Activated CD8-positive, alpha-beta T cell treated with anti-CD3 and anti-CD28 coated beads for 36 hours (primary cell): Measurements from ENCODE around the gene TRERF1. TPM values are rescaled to one million over a fixed set of nuclear protein-coding genes. Genes with fewer than 3 reads are reported as not detected.
A peak's percentile ranks its signal among the peaks of the same experiment; 100 is the strongest.

ENCODE experiments used
- ATAC-seq: fragments of 200-7000 bp; cut with Tn5 transposase; one replicate; pipeline ENCODE4 v1.10.0; 2021; ENCODE audit warnings: mild to moderate bottlenecking, moderate library complexity
- CTCF ChIA-PET: fragments of 350-600 bp; sonication (Branson Sonifier 250); formaldehyde crosslinking; loops from one replicate; lab custom pipeline; 2021; ENCODE audit warnings: antibody characterized with exemption; lab: Charles Lee
- POLR2A ChIA-PET: fragments of 350-600 bp; sonication (Branson Sonifier 250); formaldehyde crosslinking; loops from one replicate; lab custom pipeline; 2021; ENCODE audit warnings: antibody characterized with exemption; lab: Charles Lee
- DNase-seq: peaks from one replicate; pipeline ENCODE4 v3.0.0-alpha.2; 2020
- H3K27ac Mint-ChIP-seq: one replicate; pipeline ENCODE4 v1.8.0; 2021; ENCODE audit warnings: mild to moderate bottlenecking, mixed read lengths
- H3K27me3 Mint-ChIP-seq: one replicate; pipeline ENCODE4 v1.8.0; 2021; ENCODE audit warnings: mixed read lengths
- H3K36me3 Mint-ChIP-seq: one replicate; pipeline ENCODE4 v1.8.0; 2021; ENCODE audit warnings: low read depth, mixed read lengths
- H3K4me1 Mint-ChIP-seq: one replicate; pipeline ENCODE4 v1.8.0; 2021; ENCODE audit warnings: low read depth, mixed read lengths
- H3K4me3 Mint-ChIP-seq: one replicate; pipeline ENCODE4 v1.8.0; 2021; ENCODE audit warnings: mild to moderate bottlenecking, moderate library complexity, mixed read lengths
- H3K9me3 Mint-ChIP-seq: one replicate; pipeline ENCODE4 v1.8.0; 2021; ENCODE audit warnings: mixed read lengths
- CTCF ChIP-seq: fragments of 200-600 bp; IDR thresholded peaks from one replicate; pipeline ENCODE4 v1.8.0; 2022; ENCODE audit warnings: antibody characterized with exemption, mild to moderate bottlenecking
- intact Hi-C: fragments of 100-400 bp; cut with micrococcal nuclease; formaldehyde crosslinking; loops from one replicate; pipeline ENCODE4 v1.10.0; 2022
- total RNA-seq, 2 experiments: library from RNA; stranded (reverse); gene quantifications; one replicate each; pipeline ENCODE4 v1.2.3, GENCODE V29; 2021

The TRERF1 gene
- total RNA-seq, 2 experiments from 2014 or later, result 6.5 to 6.9 TPM

GRCh38 chr6:42389736-42390135 lies 62.0 kb downstream of the TRERF1 start:
- CTCF ChIA-PET, result interaction anchor here (0.7 to 8.3 kb wide), 23 partner anchors 10 to 173 kb away, joined by 3 to 65 read pairs (median 7); no protein-coding TSS in a partner anchor

DNA sequence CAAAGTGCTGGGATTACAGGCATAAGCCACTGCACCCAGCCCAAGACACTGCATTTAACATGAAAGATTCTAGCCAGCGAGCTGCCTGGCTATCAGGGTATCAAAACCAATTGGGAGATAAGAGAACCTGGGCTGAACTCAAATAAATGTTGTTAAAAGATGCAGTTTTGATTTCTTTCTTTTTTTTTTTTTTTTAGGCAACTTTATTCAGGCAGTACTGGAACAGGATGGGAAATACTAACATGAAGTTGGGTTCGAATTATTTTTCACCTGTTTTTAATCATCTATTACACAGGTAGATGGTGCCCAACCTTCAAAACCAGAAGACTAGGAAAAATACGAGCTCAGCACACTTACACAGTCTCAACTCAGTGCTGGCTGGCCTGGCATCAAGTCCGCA lies 63.7 kb downstream of the TRERF1 start:
- H3K4me1 Mint-ChIP-seq, result peaks cover 92% of the 10 kb centered on the region
- POLR2A ChIA-PET, result interaction anchor here (4.7 to 6.9 kb wide), 3 partner anchors 16 to 63 kb away, joined by 47 to 77 read pairs (median 72); partner anchors contain the start of gene TRERF1

More at GRCh38 chr6:42389736-42390135, 62.0 kb downstream of the TRERF1 start:
- Mint-ChIP-seq H3K9me3 (no peaks in the 10 kb centered on the region), H3K4me3 (peak overlapping the region; percentile 73), H3K36me3 (peaks cover 2% of the 10 kb centered on the region), H3K27ac (peak overlapping the region; percentile 96), H3K4me1 (peaks cover 92% of the 10 kb centered on the region), H3K27me3 (no peaks in the 10 kb centered on the region)
- intact Hi-C loops, result loop anchor here (5.0 to 10.0 kb wide), 2 partner anchors 47 to 65 kb away; partner anchors contain the start of gene TRERF1
- ATAC-seq, result peak; percentile 4
- POLR2A ChIA-PET, result interaction anchor here (0.6 to 6.9 kb wide), 22 partner anchors 8 to 174 kb away, joined by 3 to 77 read pairs (median 5); partner anchors contain the start of genes TRERF1 and UBR2
- DNase-seq, result no peak
- no peak for TF ChIP-seq CTCF

DNA sequence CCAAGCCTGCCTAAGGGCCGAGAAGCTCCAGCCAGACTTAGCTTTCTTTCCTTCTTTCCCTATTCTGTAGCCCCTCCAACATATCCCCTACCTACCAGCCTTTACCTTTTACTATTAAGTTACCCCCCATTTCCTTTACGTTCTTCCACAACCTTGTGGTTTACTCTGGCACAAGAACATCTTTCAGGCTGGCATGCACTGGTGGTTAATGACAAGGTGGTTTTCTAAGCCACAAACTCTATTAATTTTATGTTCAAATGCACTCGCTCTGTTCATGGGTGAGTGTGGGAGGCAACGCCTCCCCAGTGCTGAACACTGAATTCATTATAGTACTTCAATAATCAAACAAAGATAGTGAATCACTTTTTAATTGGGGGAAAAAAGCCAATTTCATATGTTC lies 64.4 kb downstream of the TRERF1 start:
- ChIA-PET CTCF (interaction anchor here (1.0 to 8.3 kb wide), 3 partner anchors 9 to 159 kb away, joined by 4 to 65 read pairs (median 4); no protein-coding TSS in a partner anchor), POLR2A (interaction anchor here (0.5 to 6.9 kb wide), 8 partner anchors 8 to 65 kb away, joined by 3 to 72 read pairs (median 4); partner anchors contain the start of gene TRERF1)
- Mint-ChIP-seq H3K27me3 (no peaks in the 10 kb centered on the region), H3K27ac (peak overlapping the region; percentile 37), H3K9me3 (no peaks in the 10 kb centered on the region), H3K4me3 (peak overlapping the region; percentile 14), H3K36me3 (peaks cover 7% of the 10 kb centered on the region), H3K4me1 (peaks cover 87% of the 10 kb centered on the region)
- TF ChIP-seq CTCF, result no peak
- ATAC-seq (no peak), DNase-seq (peak; percentile 65)
- intact Hi-C loops, result no loop called here

More for the DNA sequence above, 63.7 kb downstream of the TRERF1 start:
- Mint-ChIP-seq H3K4me3 (peak overlapping the region; percentile 42), H3K36me3 (peaks cover 7% of the 10 kb centered on the region), H3K27me3 (no peaks in the 10 kb centered on the region), H3K9me3 (no peaks in the 10 kb centered on the region), H3K27ac (peak overlapping the region; percentile 96)
- ATAC-seq, result no peak
- TF ChIP-seq CTCF, result no peak
- CTCF ChIA-PET, result interaction anchor here (3.0 to 8.3 kb wide), 3 partner anchors 13 to 159 kb away, joined by 14 to 65 read pairs (median 23); no protein-coding TSS in a partner anchor
- intact Hi-C loops, result no loop called here
- no peak for DNase-seq

GRCh38 chr6:42385339-42385738 lies 66.4 kb downstream of the TRERF1 start:
- Mint-ChIP-seq H3K4me1 (peaks cover 75% of the 10 kb centered on the region), H3K27ac (no peak overlapping the region), H3K4me3 (no peak overlapping the region), H3K9me3 (no peaks in the 10 kb centered on the region), H3K36me3 (peaks cover 5% of the 10 kb centered on the region), H3K27me3 (no peaks in the 10 kb centered on the region)
- DNase-seq, result no peak
- ChIA-PET CTCF (interaction anchor here (1.3 to 1.5 kb wide), 3 partner anchors 17 to 117 kb away, joined by 3 to 4 read pairs (median 3); no protein-coding TSS in a partner anchor), POLR2A (interaction anchor here (0.9 to 1.2 kb wide), 2 partner anchors 45 to 91 kb away, joined by 3 to 4 read pairs; no protein-coding TSS in a partner anchor)
- intact Hi-C loops, result no loop called here
- TF ChIP-seq CTCF, result no peak
- ATAC-seq, result no peak
